H1 (cell line): ENCODE results near the gene NOMO2.
"Not testable (repeated sequence)": the region's sequence is repeated elsewhere in the genome, so short reads cannot be mapped to it uniquely, and the experiment has no call there.

Experiments used
- ASH2L ChIP-seq: fragments of 200-600, 300-600 bp; sonication (generic); IDR thresholded peaks from one replicate; pipeline ENCODE4 v1.7.1; 2017; ENCODE audit warnings: low read length
- CTCF ChIP-seq, 3 experiments: IDR thresholded peaks; 1 replicate in 2 of 3; 2 replicates in 1 of 3; pipeline versions ENCODE4 v1.5.1 to v1.6.1; 2011; ENCODE audit warnings: low read length in 3 of 3, mild to moderate bottlenecking in 3 of 3, inconsistent platforms in 2 of 3, low read depth in 1 of 3, moderate library complexity in 1 of 3; ENCODE audit not compliant: insufficient read depth in 1 of 3; ENCODE audit errors: control extremely low read depth in 1 of 3
- JUN ChIP-seq: IDR thresholded peaks from 2 replicates; pipeline ENCODE4 v1.6.1; 2011; ENCODE audit warnings: low read depth, mild to moderate bottlenecking, improper control_type of control experiment, low read length
- MAFK ChIP-seq: IDR thresholded peaks from 2 replicates; pipeline ENCODE4 v1.6.1; 2012; ENCODE audit warnings: low read depth, mild to moderate bottlenecking, improper control_type of control experiment, low read length
- NRF1 ChIP-seq: IDR thresholded peaks from 2 replicates; pipeline ENCODE4 v1.6.1; 2011; ENCODE audit warnings: mild to moderate bottlenecking, low read depth, low read length, improper control_type of control experiment
- POLR2A ChIP-seq, 2 experiments: IDR thresholded peaks; 1 replicate in 1 of 2; 2 replicates in 1 of 2; pipeline ENCODE4 v1.6.1; 2011; ENCODE audit warnings: low read depth in 2 of 2, low read length in 2 of 2, mild to moderate bottlenecking in 2 of 2; ENCODE audit errors: control extremely low read depth in 1 of 2
- POLR2AphosphoS5 ChIP-seq: IDR thresholded peaks from 2 replicates; pipeline ENCODE4 v1.6.1; 2011; ENCODE audit warnings: low read depth, low read length
- RNF2 ChIP-seq: fragments of 200-900, 300-1000 bp; sonication (generic); IDR thresholded peaks from 2 replicates; pipeline ENCODE4 v1.7.1; 2016; ENCODE audit warnings: borderline replicate concordance, low read depth, mild to moderate bottlenecking, antibody characterized with exemption, low read length; ENCODE audit not compliant: poor library complexity, severe bottlenecking; ENCODE audit errors: missing control alignments
- SIN3A ChIP-seq, 2 experiments: IDR thresholded peaks in 1 of 2; conservative IDR thresholded peaks in 1 of 2; 2 replicates each; pipeline ENCODE4 v1.6.1; 2011 to 2012; ENCODE audit warnings: low read length in 2 of 2, improper control_type of control experiment in 1 of 2, low read depth in 1 of 2, mild to moderate bottlenecking in 1 of 2
- TF ChIP-seq, protein P1 (sequence below): IDR thresholded peaks from 2 replicates; pipeline ENCODE4 v1.6.1; 2011; ENCODE audit warnings: low read length, improper control_type of control experiment

- TF ChIP-seq NRF1; RNF2; POLR2A (IDR thresholded peaks at IDR 0.05; ENCODE audit: control extremely low read depth in 1 of 2, low read depth in 2 of 2, low read length in 2 of 2); CTCF (IDR thresholded peaks at IDR 0.05; ENCODE audit: control extremely low read depth in 1 of 3, insufficient read depth in 1 of 3, low read depth in 1 of 3, low read length in 3 of 3); SIN3A (conservative IDR thresholded peaks at IDR 0.05 in 1 of 2, IDR thresholded peaks at IDR 0.05 in 1 of 2; ENCODE audit: low read depth in 1 of 2, low read length in 2 of 2); ASH2L; MAFK; JUN; POLR2AphosphoS5: not testable (repeated sequence)
- TF ChIP-seq, protein P1, sequence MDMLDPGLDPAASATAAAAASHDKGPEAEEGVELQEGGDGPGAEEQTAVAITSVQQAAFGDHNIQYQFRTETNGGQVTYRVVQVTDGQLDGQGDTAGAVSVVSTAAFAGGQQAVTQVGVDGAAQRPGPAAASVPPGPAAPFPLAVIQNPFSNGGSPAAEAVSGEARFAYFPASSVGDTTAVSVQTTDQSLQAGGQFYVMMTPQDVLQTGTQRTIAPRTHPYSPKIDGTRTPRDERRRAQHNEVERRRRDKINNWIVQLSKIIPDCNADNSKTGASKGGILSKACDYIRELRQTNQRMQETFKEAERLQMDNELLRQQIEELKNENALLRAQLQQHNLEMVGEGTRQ: not testable (repeated sequence)
Observed at GRCh38 chr16:18597734-18598133, 35.8 kb upstream of the NOMO2 start.
